Measurements from ENCODE around the gene CSPG5.

Gene CSPG5

DNA sequence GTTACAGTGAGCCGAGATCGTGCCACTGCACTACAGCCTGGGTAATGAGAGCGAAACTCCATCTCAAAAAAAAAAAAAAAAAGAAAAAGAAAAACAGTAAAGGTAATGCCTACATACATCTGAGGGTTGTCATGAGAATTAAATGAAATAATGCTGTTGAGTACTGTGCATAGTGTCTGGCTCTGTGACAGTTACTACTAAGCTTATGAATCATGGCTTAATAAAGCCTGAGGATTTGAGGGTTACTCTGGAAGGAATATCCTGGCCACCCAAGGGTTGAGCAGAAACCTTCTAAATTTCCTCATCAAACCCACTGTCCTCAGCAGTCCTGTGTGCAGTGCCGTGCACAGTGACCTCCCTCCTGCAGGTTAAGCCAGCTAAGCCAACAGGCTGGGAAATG, 38.4 kb downstream of the CSPG5 start:
- ChIA-PET CTCF (interaction anchor here (0.7 to 6.1 kb wide), 4 partner anchors 13 to 247 kb away, joined by 3 to 32 read pairs (median 4); no protein-coding TSS in a partner anchor), POLR2A (no interaction called here)
- TF ChIP-seq, protein P1, sequence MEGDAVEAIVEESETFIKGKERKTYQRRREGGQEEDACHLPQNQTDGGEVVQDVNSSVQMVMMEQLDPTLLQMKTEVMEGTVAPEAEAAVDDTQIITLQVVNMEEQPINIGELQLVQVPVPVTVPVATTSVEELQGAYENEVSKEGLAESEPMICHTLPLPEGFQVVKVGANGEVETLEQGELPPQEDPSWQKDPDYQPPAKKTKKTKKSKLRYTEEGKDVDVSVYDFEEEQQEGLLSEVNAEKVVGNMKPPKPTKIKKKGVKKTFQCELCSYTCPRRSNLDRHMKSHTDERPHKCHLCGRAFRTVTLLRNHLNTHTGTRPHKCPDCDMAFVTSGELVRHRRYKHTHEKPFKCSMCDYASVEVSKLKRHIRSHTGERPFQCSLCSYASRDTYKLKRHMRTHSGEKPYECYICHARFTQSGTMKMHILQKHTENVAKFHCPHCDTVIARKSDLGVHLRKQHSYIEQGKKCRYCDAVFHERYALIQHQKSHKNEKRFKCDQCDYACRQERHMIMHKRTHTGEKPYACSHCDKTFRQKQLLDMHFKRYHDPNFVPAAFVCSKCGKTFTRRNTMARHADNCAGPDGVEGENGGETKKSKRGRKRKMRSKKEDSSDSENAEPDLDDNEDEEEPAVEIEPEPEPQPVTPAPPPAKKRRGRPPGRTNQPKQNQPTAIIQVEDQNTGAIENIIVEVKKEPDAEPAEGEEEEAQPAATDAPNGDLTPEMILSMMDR (IDR thresholded peaks at IDR 0.05; ENCODE audit: insufficient read depth, low read length, missing control alignments): no peak
- no peak for DNase-seq (ENCODE audit: low read depth, low spot score)
- H3K4me3 ChIP-seq (ENCODE audit: low read depth, low read length): no peak overlapping the region

DNA sequence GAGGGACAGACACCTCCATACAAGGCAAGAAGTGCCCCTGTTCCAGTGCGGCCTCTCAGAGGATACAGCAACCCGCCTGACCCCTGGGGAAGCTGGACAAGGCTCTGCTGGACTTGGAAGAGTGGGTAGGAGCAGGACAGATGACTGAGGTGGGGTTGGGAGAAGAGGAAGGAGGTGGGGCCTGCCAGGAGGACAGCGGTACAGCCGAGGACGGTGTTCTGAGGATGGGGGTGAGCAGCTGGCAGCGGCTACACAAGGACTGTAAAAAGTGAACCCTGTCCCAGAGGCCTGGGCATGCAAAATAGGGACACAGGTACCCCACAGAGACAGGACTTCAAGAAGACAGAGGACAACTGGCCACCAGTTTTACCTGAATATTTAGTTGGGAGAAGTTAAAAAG, 41.7 kb downstream of the CSPG5 start:
- CTCF ChIA-PET: interaction anchor here (10.1 kb wide), 1 partner anchor 16 kb away, joined by 85 read pairs; no protein-coding TSS in a partner anchor
- TF ChIP-seq, protein P1 (IDR thresholded peaks at IDR 0.05; ENCODE audit: insufficient read depth, low read length, missing control alignments): no peak
- POLR2A ChIA-PET: no interaction called here

GRCh38 chr3:47536221-47536891, 42.3 kb downstream of the CSPG5 start:
- CTCF ChIA-PET: interaction anchor here (10.1 kb wide), 1 partner anchor 16 kb away, joined by 85 read pairs; no protein-coding TSS in a partner anchor
- POLR2A ChIA-PET: no interaction called here
- no peak overlapping the region for H3K4me3 ChIP-seq (ENCODE audit: low read depth, low read length)
- DNase-seq (ENCODE audit: low read depth, low spot score): no peak
- TF ChIP-seq, protein P1 (IDR thresholded peaks at IDR 0.05; ENCODE audit: insufficient read depth, low read length, missing control alignments): no peak

More for the DNA sequence above, 41.7 kb downstream of the CSPG5 start:
- no peak for DNase-seq (ENCODE audit: low read depth, low spot score)
- no peak overlapping the region for H3K4me3 ChIP-seq (ENCODE audit: low read depth, low read length)

GRCh38 chr3:47533996-47534454, 44.6 kb downstream of the CSPG5 start:
- ChIA-PET CTCF (interaction anchor here (1.0 to 10.1 kb wide), 3 partner anchors 10 to 20 kb away, joined by 3 to 85 read pairs (median 3); no protein-coding TSS in a partner anchor), POLR2A (no interaction called here)
- TF ChIP-seq, protein P1 (IDR thresholded peaks at IDR 0.05; ENCODE audit: insufficient read depth, low read length, missing control alignments): no peak
- H3K4me3 ChIP-seq (ENCODE audit: low read depth, low read length): no peak overlapping the region
- no peak for DNase-seq (ENCODE audit: low read depth, low spot score)

DNA sequence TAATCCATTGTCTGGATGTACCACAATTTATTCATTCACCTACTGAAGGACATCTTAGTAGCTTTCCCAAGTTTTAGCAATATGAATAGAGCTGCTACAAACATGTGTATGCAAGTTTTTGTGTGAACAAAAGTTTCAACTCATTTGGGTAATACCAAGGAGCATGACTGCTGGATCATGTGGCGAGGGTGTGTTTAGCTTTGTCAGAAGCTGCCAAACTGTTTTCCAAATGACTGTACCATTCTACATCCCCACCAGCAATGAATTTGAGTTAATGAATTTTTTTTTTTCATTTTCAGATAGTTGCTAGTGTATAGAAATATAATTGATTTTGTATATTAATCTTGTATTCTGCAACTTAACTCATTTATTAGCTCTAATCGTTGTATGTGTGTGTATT, 45.2 kb downstream of the CSPG5 start:
- no peak for DNase-seq (ENCODE audit: low read depth, low spot score)
- POLR2A ChIA-PET: no interaction called here
- no peak overlapping the region for H3K4me3 ChIP-seq (ENCODE audit: low read depth, low read length)
- CTCF ChIA-PET: interaction anchor here (1.0 to 10.1 kb wide), 3 partner anchors 9 to 19 kb away, joined by 3 to 85 read pairs (median 3); no protein-coding TSS in a partner anchor
- TF ChIP-seq, protein P1 (IDR thresholded peaks at IDR 0.05; ENCODE audit: insufficient read depth, low read length, missing control alignments): no peak

GRCh38 chr3:47527952-47528725, 50.5 kb downstream of the CSPG5 start:
- DNase-seq (ENCODE audit: low read depth, low spot score): no peak

More at GRCh38 chr3:47527952-47528725, 50.5 kb downstream of the CSPG5 start:
- ChIA-PET POLR2A (no interaction called here), CTCF (interaction anchor here (1.4 to 10.1 kb wide), 2 partner anchors 8 to 13 kb away, joined by 5 to 85 read pairs; no protein-coding TSS in a partner anchor)
- TF ChIP-seq, protein P1 (IDR thresholded peaks at IDR 0.05; ENCODE audit: insufficient read depth, low read length, missing control alignments): no peak
- no peak overlapping the region for H3K4me3 ChIP-seq (ENCODE audit: low read depth, low read length)

All from AG04449 (cell line).